ENCODE measurements around the gene NFIB. TPM values are rescaled to one million over a fixed set of nuclear protein-coding genes. Genes with fewer than 3 reads are reported as not detected.

NFIB gene
- total and polyA plus RNA-seq, 2 donors (not counting 3 experiments of a cell fraction or from before 2014, with no cell fraction given), result 26.4 to 174 TPM

- Histone ChIP-seq H3K4me1 (ENCODE audit: control insufficient read depth, extremely low read depth, insufficient read depth, low read length) (peaks cover 46% of the 10 kb centered on the region), H3K27me3 (ENCODE audit: control insufficient read depth in 2 of 2, insufficient read depth in 2 of 2, low read length in 2 of 2) (no peaks in the 10 kb centered on the region), H3K9ac (replicated peaks; ENCODE audit: extremely low read depth, insufficient read depth, low read length) (no peak overlapping the region), H4K20me1 (replicated peaks; ENCODE audit: control insufficient read depth, extremely low read depth, insufficient read depth, low read length) (no peaks in the 10 kb centered on the region), H3K9me3 (replicated peaks; ENCODE audit: control insufficient read depth, insufficient read depth, low read length) (no peaks in the 10 kb centered on the region), H3K4me3 (replicated peaks in 1 of 3; ENCODE audit: insufficient read depth in 1 of 3, low read depth in 1 of 3, low read length in 3 of 3) (no peak overlapping the region), H3K79me2 (ENCODE audit: control insufficient read depth, insufficient read depth, low read length) (peaks cover 5% of the 10 kb centered on the region), H3K36me3 (ENCODE audit: control insufficient read depth in 2 of 2, extremely low read depth in 1 of 2, insufficient read depth in 2 of 2, low read length in 2 of 2) (peaks cover 4 to 8% of the 10 kb centered on the region in 2 experiments), H3K4me2 (ENCODE audit: insufficient read depth, low read length) (no peak overlapping the region), H3K27ac (ENCODE audit: insufficient read depth, low read depth, low read length) (no peak overlapping the region), H2AFZ (ENCODE audit: low read depth, low read length) (no peak overlapping the region), H3K9me1 (replicated peaks; ENCODE audit: control insufficient read depth, extremely low read depth, insufficient read depth, low read length) (no peaks in the 10 kb centered on the region)
- DNase-seq (ENCODE audit: low read depth, low spot score) (no peak), FAIRE-seq (no peak)
- intact Hi-C loops (cut with micrococcal nuclease), result loop anchor here (5.0 to 10.0 kb wide), 6 partner anchors 152 to 1065 kb away; no protein-coding TSS in a partner anchor
- dilution Hi-C loops (cut with MboI; ENCODE audit: extremely low pct_ligation_motif_present, low sequenced_read_pairs), result no loop called here
- no peak for TF ChIP-seq GATA2 (IDR thresholded peaks at IDR 0.05; ENCODE audit: insufficient read depth, insufficient read length, low read depth, low read length)
- TF ChIP-seq MAX (IDR thresholded peaks at IDR 0.05; ENCODE audit: insufficient read depth, insufficient read length), result no peak
- no peak for TF ChIP-seq CTCF (IDR thresholded peaks at IDR 0.05; ENCODE audit: extremely low read depth in 1 of 2, insufficient read depth in 1 of 2, low read depth in 1 of 2, low read length in 2 of 2)
- TF ChIP-seq EZH2 (IDR thresholded peaks at IDR 0.05; ENCODE audit: borderline replicate concordance, low read depth, low read length, severe bottlenecking), result no peak
- TF ChIP-seq MYC (IDR thresholded peaks at IDR 0.05; ENCODE audit: low read depth, low read length), result no peak
- no peak for TF ChIP-seq JUN (IDR thresholded peaks at IDR 0.05; ENCODE audit: borderline replicate concordance, insufficient read depth, insufficient read length, low read depth)
- TF ChIP-seq POLR2AphosphoS5 (IDR thresholded peaks at IDR 0.05; ENCODE audit: insufficient read depth, low read depth, low read length), result no peak
- TF ChIP-seq POLR2A (IDR thresholded peaks at IDR 0.05; ENCODE audit: low read depth, low read length), result no peak
- TF ChIP-seq FOS (IDR thresholded peaks at IDR 0.05; ENCODE audit: borderline replicate concordance, insufficient read depth, low read length), result no peak
- ChIA-PET POLR2A (no interaction called here), CTCF (interaction anchor here (0.6 to 2.7 kb wide), 4 partner anchors 9 to 254 kb away, joined by 3 to 12 read pairs (median 3); no protein-coding TSS in a partner anchor)
- BruUV-seq (replicated peaks), result no TSS peak
These were observed 214.2 kb downstream of the NFIB start for GRCh38 chr9:14099737-14100136.

All from endothelial cell of umbilical vein (primary cell).